Muscle layer of colon (tissue), 2 donors: Measurements from ENCODE around the gene CYFIP2.
A peak's percentile ranks its signal among the peaks of the same experiment; 100 is the strongest.

Source experiments
- H3K27ac ChIP-seq: one replicate; pipeline ENCODE4 v1.7.0; 2013; ENCODE audit warnings: low read depth, mild to moderate bottlenecking, low read length, moderate library complexity
- H3K27me3 ChIP-seq, 2 donors: one replicate each; pipeline ENCODE4 v1.7.0; 2013; ENCODE audit warnings: low read length in 2 of 2, mild to moderate bottlenecking in 2 of 2; ENCODE audit not compliant: insufficient read depth in 2 of 2, control insufficient read depth in 1 of 2
- H3K36me3 ChIP-seq: one replicate; pipeline ENCODE4 v1.7.0; 2013; ENCODE audit warnings: mild to moderate bottlenecking, low read length; ENCODE audit not compliant: insufficient read depth
- H3K4me1 ChIP-seq: one replicate; pipeline ENCODE4 v1.7.0; 2013; ENCODE audit warnings: mild to moderate bottlenecking, low read length; ENCODE audit not compliant: insufficient read depth
- H3K4me3 ChIP-seq, 2 donors: one replicate each; pipeline ENCODE4 v1.7.0; 2013; ENCODE audit warnings: low read length in 2 of 2, low read depth in 1 of 2, mild to moderate bottlenecking in 1 of 2, moderate library complexity in 1 of 2
- H3K9ac ChIP-seq: one replicate; pipeline ENCODE4 v1.7.0; 2013; ENCODE audit warnings: low read length
- H3K9me3 ChIP-seq: one replicate; pipeline ENCODE4 v1.7.0; 2013; ENCODE audit warnings: mild to moderate bottlenecking, low read length
- donor health status: abdominal sarcoma.
- donor health status: Adenocarcinoma of cecum.

CYFIP2 gene

GRCh38 chr5:157309796-157310195 is 43.9 kb downstream of the CYFIP2 start:
- H3K4me3 ChIP-seq, result no peak overlapping the region
- no peak overlapping the region for H3K9ac ChIP-seq
- H3K27ac ChIP-seq, result no peak overlapping the region
- no peaks in the 10 kb centered on the region for H3K27me3 ChIP-seq
- H3K4me1 ChIP-seq, result no peaks in the 10 kb centered on the region
- H3K9me3 ChIP-seq, result no peaks in the 10 kb centered on the region
- H3K36me3 ChIP-seq, result no peaks in the 10 kb centered on the region

GRCh38 chr5:157311595-157311994 is 45.7 kb downstream of the CYFIP2 start:
- Histone ChIP-seq H3K9me3 (no peaks in the 10 kb centered on the region), H3K36me3 (no peaks in the 10 kb centered on the region), H3K27me3 (no peaks in the 10 kb centered on the region), H3K9ac (no peak overlapping the region), H3K4me3 (no peak overlapping the region), H3K27ac (no peak overlapping the region), H3K4me1 (no peaks in the 10 kb centered on the region)

GRCh38 chr5:157312492-157312891 is 46.6 kb downstream of the CYFIP2 start:
- Histone ChIP-seq H3K27ac (no peak overlapping the region), H3K36me3 (no peaks in the 10 kb centered on the region), H3K9ac (no peak overlapping the region), H3K9me3 (no peaks in the 10 kb centered on the region), H3K4me1 (no peaks in the 10 kb centered on the region), H3K27me3 (no peaks in the 10 kb centered on the region), H3K4me3 (no peak overlapping the region)

- Histone ChIP-seq H3K4me1 (no peaks in the 10 kb centered on the region), H3K4me3 (no peak overlapping the region), H3K27ac (no peak overlapping the region), H3K27me3 (no peaks in the 10 kb centered on the region), H3K36me3 (peaks cover 7% of the 10 kb centered on the region), H3K9ac (no peak overlapping the region), H3K9me3 (no peaks in the 10 kb centered on the region)
Observed at GRCh38 chr5:157322581-157322980, 56.7 kb downstream of the CYFIP2 start.

- Histone ChIP-seq H3K4me3 (no peak overlapping the region), H3K9me3 (no peaks in the 10 kb centered on the region), H3K4me1 (no peaks in the 10 kb centered on the region), H3K27ac (no peak overlapping the region), H3K27me3 (no peaks in the 10 kb centered on the region), H3K36me3 (peaks cover 7% of the 10 kb centered on the region), H3K9ac (no peak overlapping the region)
Observed at GRCh38 chr5:157323107-157323706, 57.3 kb downstream of the CYFIP2 start.

- no peak overlapping the region for H3K4me3 ChIP-seq
- no peak overlapping the region for H3K9ac ChIP-seq
- H3K9me3 ChIP-seq, result no peaks in the 10 kb centered on the region
- H3K27ac ChIP-seq, result no peak overlapping the region
- H3K4me1 ChIP-seq, result peaks cover 7% of the 10 kb centered on the region
- no peaks in the 10 kb centered on the region for H3K27me3 ChIP-seq
- H3K36me3 ChIP-seq, result peaks cover 7% of the 10 kb centered on the region
Observed at GRCh38 chr5:157324237-157324636, 58.3 kb downstream of the CYFIP2 start.

- Histone ChIP-seq H3K9ac (no peak overlapping the region), H3K4me3 (no peak overlapping the region), H3K27ac (no peak overlapping the region), H3K27me3 (no peaks in the 10 kb centered on the region), H3K36me3 (no peaks in the 10 kb centered on the region), H3K9me3 (no peaks in the 10 kb centered on the region), H3K4me1 (peaks cover 16% of the 10 kb centered on the region)
Observed at GRCh38 chr5:157326440-157327005, 60.6 kb downstream of the CYFIP2 start.

GRCh38 chr5:157327771-157328170 is 61.8 kb downstream of the CYFIP2 start:
- Histone ChIP-seq H3K4me1 (peaks cover 16% of the 10 kb centered on the region), H3K9me3 (no peaks in the 10 kb centered on the region), H3K9ac (no peak overlapping the region), H3K36me3 (no peaks in the 10 kb centered on the region), H3K27me3 (no peaks in the 10 kb centered on the region), H3K27ac (no peak overlapping the region), H3K4me3 (no peak overlapping the region)

- peaks cover 16% of the 10 kb centered on the region for H3K4me1 ChIP-seq
- H3K27me3 ChIP-seq, result no peaks in the 10 kb centered on the region
- H3K4me3 ChIP-seq, result peak overlapping the region in 1 of 2 donors; percentile 37
- no peak overlapping the region for H3K27ac ChIP-seq
- H3K9ac ChIP-seq, result no peak overlapping the region
- H3K9me3 ChIP-seq, result no peaks in the 10 kb centered on the region
- H3K36me3 ChIP-seq, result no peaks in the 10 kb centered on the region
Observed at GRCh38 chr5:157328277-157328912, 62.5 kb downstream of the CYFIP2 start.

- Histone ChIP-seq H3K27me3 (no peaks in the 10 kb centered on the region), H3K9me3 (no peaks in the 10 kb centered on the region), H3K9ac (no peak overlapping the region), H3K4me1 (peaks cover 30% of the 10 kb centered on the region), H3K4me3 (no peak overlapping the region), H3K36me3 (no peaks in the 10 kb centered on the region), H3K27ac (no peak overlapping the region)
Observed at GRCh38 chr5:157331807-157332206, 65.9 kb downstream of the CYFIP2 start.

GRCh38 chr5:157335534-157336422 is 69.9 kb downstream of the CYFIP2 start:
- H3K9ac ChIP-seq, result no peak overlapping the region
- no peak overlapping the region for H3K4me3 ChIP-seq
- no peaks in the 10 kb centered on the region for H3K27me3 ChIP-seq
- no peaks in the 10 kb centered on the region for H3K9me3 ChIP-seq
- H3K4me1 ChIP-seq, result peaks cover 22% of the 10 kb centered on the region
- peak overlapping the region; percentile 45 for H3K27ac ChIP-seq
- no peaks in the 10 kb centered on the region for H3K36me3 ChIP-seq
